B cell (primary cell): Measurements from ENCODE around the gene HEBP1. TPM values are rescaled to one million over a fixed set of nuclear protein-coding genes. Genes with fewer than 3 reads are reported as not detected.

Source experiments
- ATAC-seq: fragments of 200-7000 bp; cut with Tn5 transposase; one replicate; pipeline ENCODE4 v1.10.0; 2021; ENCODE audit warnings: low read depth, mild to moderate bottlenecking, moderate number of reproducible peaks, moderate library complexity
- CTCF ChIA-PET: fragments of 350-600 bp; sonication (Branson Sonifier 250); formaldehyde crosslinking; loops from one replicate; lab custom pipeline; 2021; ENCODE audit warnings: antibody characterized with exemption, inconsistent platforms; lab: Charles Lee
- POLR2A ChIA-PET: fragments of 350-600 bp; sonication (Branson Sonifier 250); formaldehyde crosslinking; loops from one replicate; lab custom pipeline; 2021; ENCODE audit warnings: antibody characterized with exemption; lab: Charles Lee
- DNase-seq: peaks from one replicate; pipeline ENCODE4 v3.0.0; 2013
- H2AFZ ChIP-seq: 2 replicates; pipeline ENCODE4 v1.6.1; 2012; ENCODE audit warnings: mild to moderate bottlenecking, low read depth, low read length; ENCODE audit not compliant: insufficient read depth, poor library complexity, severe bottlenecking
- H3K27ac ChIP-seq, 2 donors: 1 replicate in 1 of 2; 2 replicates in 1 of 2; pipeline ENCODE4 v1.5.1; 2012 to 2013; ENCODE audit warnings: low read length in 2 of 2, mild to moderate bottlenecking in 2 of 2, moderate library complexity in 1 of 2
- H3K27me3 ChIP-seq, 4 experiments: fragments of 200-600 bp in 1 of 4; sonication (generic) in 1 of 4; replicated peaks in 1 of 4; 1 replicate in 2 of 4; 2 replicates in 2 of 4; pipeline versions ENCODE4 v1.6.1 to v1.7.0; 2013 to 2016; ENCODE audit warnings: low read length in 3 of 4, mild to moderate bottlenecking in 2 of 4, mixed read lengths in 1 of 4, moderate library complexity in 1 of 4; ENCODE audit not compliant: insufficient read depth in 4 of 4, control insufficient read depth in 3 of 4; ENCODE audit errors: control extremely low read depth in 1 of 4
- H3K36me3 ChIP-seq, 2 experiments: replicated peaks in 1 of 2; 1 replicate in 1 of 2; 2 replicates in 1 of 2; pipeline versions ENCODE4 v1.6.1 to v1.7.1; 2013; ENCODE audit warnings: low read length in 1 of 2; ENCODE audit not compliant: insufficient read depth in 2 of 2, control insufficient read depth in 1 of 2; ENCODE audit errors: control extremely low read depth in 1 of 2, extremely low read depth in 1 of 2
- H3K4me1 ChIP-seq, 2 donors: fragments of 200-600 bp in 1 of 2; sonication (generic) in 1 of 2; 1 replicate in 1 of 2; 2 replicates in 1 of 2; pipeline versions ENCODE4 v1.5.1 to v1.6.1; 2013 to 2017; ENCODE audit warnings: low read length in 2 of 2; ENCODE audit not compliant: control insufficient read depth in 2 of 2, insufficient read depth in 2 of 2
- H3K4me2 ChIP-seq: replicated peaks from 2 replicates; pipeline ENCODE3; 2012; ENCODE audit warnings: mild to moderate bottlenecking, low read depth, low read length; ENCODE audit not compliant: poor library complexity, severe bottlenecking
- H3K4me3 ChIP-seq, 5 experiments: fragments of 200-600 bp in 1 of 5; sonication (generic) in 1 of 5; 1 replicate in 3 of 5; 2 replicates in 2 of 5; pipeline versions ENCODE4 v1.5.1 to v1.7.0; 2011 to 2016; ENCODE audit warnings: low read length in 4 of 5, mild to moderate bottlenecking in 4 of 5, low read depth in 2 of 5, control low read depth in 1 of 5, moderate library complexity in 1 of 5; ENCODE audit not compliant: insufficient read depth in 1 of 5; ENCODE audit errors: control extremely low read depth in 1 of 5, extremely low read depth in 1 of 5
- H3K79me2 ChIP-seq: fragments of 200-600 bp; sonication (generic); one replicate; pipeline ENCODE4 v1.6.0; 2016; ENCODE audit warnings: low read length; ENCODE audit not compliant: control insufficient read depth, insufficient read depth
- H3K9ac ChIP-seq: fragments of 200-600 bp; sonication (generic); 2 replicates; pipeline ENCODE4 v1.6.1; 2017; ENCODE audit warnings: mild to moderate bottlenecking, low read length, moderate library complexity
- H3K9me3 ChIP-seq, 3 donors: one replicate each; pipeline versions ENCODE4 v1.6.1 to v1.7.1; 2013; ENCODE audit warnings: low read length in 2 of 3; ENCODE audit not compliant: control insufficient read depth in 2 of 3, insufficient read depth in 1 of 3; ENCODE audit errors: control extremely low read depth in 1 of 3
- H4K20me1 ChIP-seq: 2 replicates; pipeline ENCODE4 v1.6.0; 2012; ENCODE audit warnings: mild to moderate bottlenecking, low read length; ENCODE audit not compliant: insufficient read depth, control insufficient read depth, poor library complexity, severe bottlenecking
- H3K27ac Mint-ChIP-seq: one replicate; pipeline ENCODE4 v1.8.0; 2021; ENCODE audit warnings: mixed read lengths
- H3K27me3 Mint-ChIP-seq: one replicate; pipeline ENCODE4 v1.8.0; 2021; ENCODE audit warnings: mixed read lengths
- H3K4me1 Mint-ChIP-seq: one replicate; pipeline ENCODE4 v1.8.0; 2021; ENCODE audit warnings: mixed read lengths
- H3K4me3 Mint-ChIP-seq: one replicate; pipeline ENCODE4 v1.8.0; 2021; ENCODE audit warnings: mixed read lengths
- H3K9me3 Mint-ChIP-seq: one replicate; pipeline ENCODE4 v1.8.0; 2022; ENCODE audit warnings: mixed read lengths; ENCODE audit not compliant: insufficient read depth
- EZH2 ChIP-seq: IDR thresholded peaks from 2 replicates; pipeline ENCODE4 v1.6.1; 2012; ENCODE audit warnings: borderline replicate concordance, low read depth, mild to moderate bottlenecking, moderate library complexity, low read length; ENCODE audit not compliant: insufficient read depth, poor library complexity, severe bottlenecking
- WGBS: methylation state at CpG from one replicate; pipeline ENCODE4 v1.1.5; 2013; ENCODE audit warnings: missing lambda C conversion rate; ENCODE audit not compliant: insufficient coverage; 5-methylcytosine and 5-hydroxymethylcytosine counted together
- intact Hi-C: fragments of 100-400 bp; cut with micrococcal nuclease; formaldehyde crosslinking; loops from one replicate; pipeline ENCODE4 v1.10.0; 2022
- polyA plus RNA-seq: library from polyadenylated mRNA; depleted of rRNA; stranded (reverse); fragments of >200 nt; gene quantifications from 2 replicates; pipeline ENCODE4 v1.2.3, GENCODE V29; 2012
- total RNA-seq, 2 donors: library from RNA; stranded (reverse); fragments of 120-200 nt in 1 of 2; gene quantifications; 1 replicate in 1 of 2; 2 replicates in 1 of 2; pipeline versions ENCODE4 v1.2.3 to v1.2.4, GENCODE V29; 2013 to 2022
- TF ChIP-seq, protein P1 (sequence below): fragments of 200-600 bp; IDR thresholded peaks from one replicate; pipeline ENCODE4 v1.8.0; 2022; ENCODE audit warnings: antibody characterized with exemption, mild to moderate bottlenecking

The HEBP1 gene
- total and polyA plus RNA-seq, 2 donors (not counting 1 experiment from before 2014, with no cell fraction given), result 6.0 to 14.5 TPM

GRCh38 chr12:12960639-12961209, 39.3 kb downstream of the HEBP1 start:
- ChIA-PET POLR2A (no interaction called here), CTCF (no interaction called here)
- no peak overlapping the region for H3K27ac Mint-ChIP-seq
- H2AFZ ChIP-seq, result no peak overlapping the region
- H3K79me2 ChIP-seq, result no peaks in the 10 kb centered on the region
- DNase-seq, result no peak
- no peak overlapping the region for H3K4me2 ChIP-seq
- H3K27me3 ChIP-seq, result peaks cover 0 to 3% (median 0%) of the 10 kb centered on the region in 4 experiments
- no peak overlapping the region for H3K9ac ChIP-seq
- no peaks in the 10 kb centered on the region for H3K36me3 ChIP-seq
- intact Hi-C loops, result no loop called here
- TF ChIP-seq, protein P1, sequence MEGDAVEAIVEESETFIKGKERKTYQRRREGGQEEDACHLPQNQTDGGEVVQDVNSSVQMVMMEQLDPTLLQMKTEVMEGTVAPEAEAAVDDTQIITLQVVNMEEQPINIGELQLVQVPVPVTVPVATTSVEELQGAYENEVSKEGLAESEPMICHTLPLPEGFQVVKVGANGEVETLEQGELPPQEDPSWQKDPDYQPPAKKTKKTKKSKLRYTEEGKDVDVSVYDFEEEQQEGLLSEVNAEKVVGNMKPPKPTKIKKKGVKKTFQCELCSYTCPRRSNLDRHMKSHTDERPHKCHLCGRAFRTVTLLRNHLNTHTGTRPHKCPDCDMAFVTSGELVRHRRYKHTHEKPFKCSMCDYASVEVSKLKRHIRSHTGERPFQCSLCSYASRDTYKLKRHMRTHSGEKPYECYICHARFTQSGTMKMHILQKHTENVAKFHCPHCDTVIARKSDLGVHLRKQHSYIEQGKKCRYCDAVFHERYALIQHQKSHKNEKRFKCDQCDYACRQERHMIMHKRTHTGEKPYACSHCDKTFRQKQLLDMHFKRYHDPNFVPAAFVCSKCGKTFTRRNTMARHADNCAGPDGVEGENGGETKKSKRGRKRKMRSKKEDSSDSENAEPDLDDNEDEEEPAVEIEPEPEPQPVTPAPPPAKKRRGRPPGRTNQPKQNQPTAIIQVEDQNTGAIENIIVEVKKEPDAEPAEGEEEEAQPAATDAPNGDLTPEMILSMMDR, result no peak
- no peak for TF ChIP-seq EZH2
- WGBS, result 100% methylated on average over 3 of the region's 5 CpGs
- no peaks in the 10 kb centered on the region for H3K4me1 ChIP-seq
- H3K9me3 Mint-ChIP-seq, result no peaks in the 10 kb centered on the region
- ATAC-seq, result no peak
- H4K20me1 ChIP-seq, result no peaks in the 10 kb centered on the region
- no peak overlapping the region for H3K4me3 ChIP-seq
- no peaks in the 10 kb centered on the region for H3K9me3 ChIP-seq
- H3K4me1 Mint-ChIP-seq, result no peaks in the 10 kb centered on the region
- peaks cover 11% of the 10 kb centered on the region for H3K27me3 Mint-ChIP-seq
- H3K4me3 Mint-ChIP-seq, result no peak overlapping the region
- no peak overlapping the region for H3K27ac ChIP-seq

DNA sequence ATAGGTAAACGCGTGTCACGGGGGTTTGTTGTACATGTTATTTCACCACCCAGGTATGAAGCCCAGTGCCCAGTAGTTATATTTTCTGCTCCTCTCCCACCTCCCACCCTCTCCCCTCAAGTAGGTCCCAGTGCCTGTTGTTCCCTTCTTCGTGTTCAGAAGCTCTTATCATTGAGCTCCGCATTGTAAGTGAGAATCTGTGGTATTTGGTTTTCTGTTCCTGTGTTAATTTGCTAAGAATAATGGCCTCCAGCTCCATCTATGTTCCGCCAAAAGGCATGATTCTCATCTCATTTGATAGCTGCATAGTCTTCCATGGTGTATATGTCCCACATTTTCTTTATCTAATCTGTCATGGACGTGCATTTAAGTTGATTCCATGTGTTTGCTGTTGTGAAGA, 41.2 kb downstream of the HEBP1 start:
- TF ChIP-seq, protein P1, result no peak
- no peak for TF ChIP-seq EZH2
- Histone ChIP-seq H3K27me3 (peaks cover 0 to 3% (median 0%) of the 10 kb centered on the region in 4 experiments), H3K79me2 (no peaks in the 10 kb centered on the region), H3K9ac (no peak overlapping the region), H3K4me2 (no peak overlapping the region), H3K4me1 (no peaks in the 10 kb centered on the region), H3K27ac (no peak overlapping the region), H2AFZ (no peak overlapping the region), H4K20me1 (no peaks in the 10 kb centered on the region), H3K36me3 (no peaks in the 10 kb centered on the region), H3K9me3 (no peaks in the 10 kb centered on the region), H3K4me3 (no peak overlapping the region)
- H3K27me3 Mint-ChIP-seq, result peaks cover 16% of the 10 kb centered on the region
- ChIA-PET POLR2A (no interaction called here), CTCF (no interaction called here)
- no peak for DNase-seq
- no peak overlapping the region for H3K27ac Mint-ChIP-seq
- no peaks in the 10 kb centered on the region for H3K4me1 Mint-ChIP-seq
- no peak for ATAC-seq
- intact Hi-C loops, result no loop called here
- 100% methylated on average over 1 of the region's 7 CpGs for WGBS
- H3K4me3 Mint-ChIP-seq, result no peak overlapping the region
- H3K9me3 Mint-ChIP-seq, result no peaks in the 10 kb centered on the region
